Measurements from ENCODE around the gene ARID1B. TPM values are rescaled to one million over a fixed set of nuclear protein-coding genes. Genes with fewer than 3 reads are reported as not detected.

The ARID1B gene
- total and polyA plus RNA-seq, 2 of the 13 experiments (the other 11 are each of a cell fraction or from before 2014, with no cell fraction given) = 20.1 to 32.6 TPM

- TF ChIP-seq, protein P1, sequence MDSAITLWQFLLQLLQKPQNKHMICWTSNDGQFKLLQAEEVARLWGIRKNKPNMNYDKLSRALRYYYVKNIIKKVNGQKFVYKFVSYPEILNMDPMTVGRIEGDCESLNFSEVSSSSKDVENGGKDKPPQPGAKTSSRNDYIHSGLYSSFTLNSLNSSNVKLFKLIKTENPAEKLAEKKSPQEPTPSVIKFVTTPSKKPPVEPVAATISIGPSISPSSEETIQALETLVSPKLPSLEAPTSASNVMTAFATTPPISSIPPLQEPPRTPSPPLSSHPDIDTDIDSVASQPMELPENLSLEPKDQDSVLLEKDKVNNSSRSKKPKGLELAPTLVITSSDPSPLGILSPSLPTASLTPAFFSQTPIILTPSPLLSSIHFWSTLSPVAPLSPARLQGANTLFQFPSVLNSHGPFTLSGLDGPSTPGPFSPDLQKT (CRISPR knock-in tag; IDR thresholded peaks at IDR 0.05; ENCODE audit: borderline replicate concordance) = no peak
- TF ChIP-seq MAFF (IDR thresholded peaks at IDR 0.05; ENCODE audit: low read depth, low read length) (no peak), ZNF547 (CRISPR knock-in tag; IDR thresholded peaks at IDR 0.05) (no peak), DRAP1 (CRISPR knock-in tag; IDR thresholded peaks at IDR 0.05) (no peak), HMGA1 (CRISPR knock-in tag; conservative IDR thresholded peaks at IDR 0.05) (no peak), NFYB (CRISPR knock-in tag; IDR thresholded peaks at IDR 0.05) (peak; percentile 74), PITX1 (CRISPR knock-in tag; IDR thresholded peaks at IDR 0.05) (no peak), SRSF4 (IDR thresholded peaks at IDR 0.05; ENCODE audit: low read depth, low read length, poor library complexity, severe bottlenecking) (no peak), SP2 (CRISPR knock-in tag; IDR thresholded peaks at IDR 0.05) (peak; percentile 58), CCDC6 (CRISPR knock-in tag; IDR thresholded peaks at IDR 0.05) (no peak), RERE (CRISPR knock-in tag; IDR thresholded peaks at IDR 0.05; ENCODE audit: low read depth) (no peak), ELF4 (CRISPR knock-in tag; IDR thresholded peaks at IDR 0.05; ENCODE audit: borderline replicate concordance) (no peak), BORCS8-MEF2B (CRISPR knock-in tag; IDR thresholded peaks at IDR 0.05) (no peak), ZC3H13 (CRISPR knock-in tag; IDR thresholded peaks at IDR 0.05) (no peak)
- TF ChIP-seq, protein P2, sequence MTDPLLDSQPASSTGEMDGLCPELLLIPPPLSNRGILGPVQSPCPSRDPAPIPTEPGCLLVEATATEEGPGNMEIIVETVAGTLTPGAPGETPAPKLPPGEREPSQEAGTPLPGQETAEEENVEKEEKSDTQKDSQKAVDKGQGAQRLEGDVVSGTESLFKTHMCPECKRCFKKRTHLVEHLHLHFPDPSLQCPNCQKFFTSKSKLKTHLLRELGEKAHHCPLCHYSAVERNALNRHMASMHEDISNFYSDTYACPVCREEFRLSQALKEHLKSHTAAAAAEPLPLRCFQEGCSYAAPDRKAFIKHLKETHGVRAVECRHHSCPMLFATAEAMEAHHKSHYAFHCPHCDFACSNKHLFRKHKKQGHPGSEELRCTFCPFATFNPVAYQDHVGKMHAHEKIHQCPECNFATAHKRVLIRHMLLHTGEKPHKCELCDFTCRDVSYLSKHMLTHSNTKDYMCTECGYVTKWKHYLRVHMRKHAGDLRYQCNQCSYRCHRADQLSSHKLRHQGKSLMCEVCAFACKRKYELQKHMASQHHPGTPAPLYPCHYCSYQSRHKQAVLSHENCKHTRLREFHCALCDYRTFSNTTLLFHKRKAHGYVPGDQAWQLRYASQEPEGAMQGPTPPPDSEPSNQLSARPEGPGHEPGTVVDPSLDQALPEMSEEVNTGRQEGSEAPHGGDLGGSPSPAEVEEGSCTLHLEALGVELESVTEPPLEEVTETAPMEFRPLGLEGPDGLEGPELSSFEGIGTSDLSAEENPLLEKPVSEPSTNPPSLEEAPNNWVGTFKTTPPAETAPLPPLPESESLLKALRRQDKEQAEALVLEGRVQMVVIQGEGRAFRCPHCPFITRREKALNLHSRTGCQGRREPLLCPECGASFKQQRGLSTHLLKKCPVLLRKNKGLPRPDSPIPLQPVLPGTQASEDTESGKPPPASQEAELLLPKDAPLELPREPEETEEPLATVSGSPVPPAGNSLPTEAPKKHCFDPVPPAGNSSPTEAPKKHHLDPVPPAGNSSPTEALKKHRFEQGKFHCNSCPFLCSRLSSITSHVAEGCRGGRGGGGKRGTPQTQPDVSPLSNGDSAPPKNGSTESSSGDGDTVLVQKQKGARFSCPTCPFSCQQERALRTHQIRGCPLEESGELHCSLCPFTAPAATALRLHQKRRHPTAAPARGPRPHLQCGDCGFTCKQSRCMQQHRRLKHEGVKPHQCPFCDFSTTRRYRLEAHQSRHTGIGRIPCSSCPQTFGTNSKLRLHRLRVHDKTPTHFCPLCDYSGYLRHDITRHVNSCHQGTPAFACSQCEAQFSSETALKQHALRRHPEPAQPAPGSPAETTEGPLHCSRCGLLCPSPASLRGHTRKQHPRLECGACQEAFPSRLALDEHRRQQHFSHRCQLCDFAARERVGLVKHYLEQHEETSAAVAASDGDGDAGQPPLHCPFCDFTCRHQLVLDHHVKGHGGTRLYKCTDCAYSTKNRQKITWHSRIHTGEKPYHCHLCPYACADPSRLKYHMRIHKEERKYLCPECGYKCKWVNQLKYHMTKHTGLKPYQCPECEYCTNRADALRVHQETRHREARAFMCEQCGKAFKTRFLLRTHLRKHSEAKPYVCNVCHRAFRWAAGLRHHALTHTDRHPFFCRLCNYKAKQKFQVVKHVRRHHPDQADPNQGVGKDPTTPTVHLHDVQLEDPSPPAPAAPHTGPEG (CRISPR knock-in tag; IDR thresholded peaks at IDR 0.05) = no peak
- TF ChIP-seq, protein P3, sequence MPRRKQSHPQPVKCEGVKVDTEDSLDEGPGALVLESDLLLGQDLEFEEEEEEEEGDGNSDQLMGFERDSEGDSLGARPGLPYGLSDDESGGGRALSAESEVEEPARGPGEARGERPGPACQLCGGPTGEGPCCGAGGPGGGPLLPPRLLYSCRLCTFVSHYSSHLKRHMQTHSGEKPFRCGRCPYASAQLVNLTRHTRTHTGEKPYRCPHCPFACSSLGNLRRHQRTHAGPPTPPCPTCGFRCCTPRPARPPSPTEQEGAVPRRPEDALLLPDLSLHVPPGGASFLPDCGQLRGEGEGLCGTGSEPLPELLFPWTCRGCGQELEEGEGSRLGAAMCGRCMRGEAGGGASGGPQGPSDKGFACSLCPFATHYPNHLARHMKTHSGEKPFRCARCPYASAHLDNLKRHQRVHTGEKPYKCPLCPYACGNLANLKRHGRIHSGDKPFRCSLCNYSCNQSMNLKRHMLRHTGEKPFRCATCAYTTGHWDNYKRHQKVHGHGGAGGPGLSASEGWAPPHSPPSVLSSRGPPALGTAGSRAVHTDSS (CRISPR knock-in tag; conservative IDR thresholded peaks at IDR 0.05) = no peak
Measured at GRCh38 chr6:156832231-156832647, 55.1 kb downstream of the ARID1B start (continued).
